NCI-H187 treated with DMSO at 0.1 percent for 48 hours (cell line): Measurements from ENCODE around the gene SDK1.
"Not testable (repeated sequence)": the region's sequence is repeated elsewhere in the genome, so short reads cannot be mapped to it uniquely, and the experiment has no call there.

ENCODE experiments used
- DNase-seq: peaks from one replicate; lab custom pipeline; 2025; lab: John Stamatoyannopoulos, UW

The SDK1 gene

DNA sequence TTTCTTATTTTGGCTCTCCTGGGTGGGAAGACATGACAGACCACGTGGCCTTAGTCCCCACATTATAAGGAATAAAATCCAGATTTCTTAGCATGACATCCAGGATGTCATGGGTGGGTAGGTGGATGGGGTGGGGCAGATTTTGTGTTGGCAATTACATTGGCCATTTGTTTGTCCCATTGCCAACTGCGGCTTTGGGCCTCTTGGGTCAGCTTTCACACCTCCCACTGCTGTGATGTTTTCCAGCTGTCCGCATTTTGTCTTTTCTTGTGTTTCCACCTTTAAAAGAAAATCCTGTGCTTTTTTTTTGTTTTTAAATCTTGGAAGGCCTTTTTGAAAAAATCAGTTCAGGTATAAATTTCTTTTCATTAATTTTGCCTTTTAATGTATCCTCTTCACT, 237.0 kb downstream of the SDK1 start:
- DNase-seq = no peak

DNA sequence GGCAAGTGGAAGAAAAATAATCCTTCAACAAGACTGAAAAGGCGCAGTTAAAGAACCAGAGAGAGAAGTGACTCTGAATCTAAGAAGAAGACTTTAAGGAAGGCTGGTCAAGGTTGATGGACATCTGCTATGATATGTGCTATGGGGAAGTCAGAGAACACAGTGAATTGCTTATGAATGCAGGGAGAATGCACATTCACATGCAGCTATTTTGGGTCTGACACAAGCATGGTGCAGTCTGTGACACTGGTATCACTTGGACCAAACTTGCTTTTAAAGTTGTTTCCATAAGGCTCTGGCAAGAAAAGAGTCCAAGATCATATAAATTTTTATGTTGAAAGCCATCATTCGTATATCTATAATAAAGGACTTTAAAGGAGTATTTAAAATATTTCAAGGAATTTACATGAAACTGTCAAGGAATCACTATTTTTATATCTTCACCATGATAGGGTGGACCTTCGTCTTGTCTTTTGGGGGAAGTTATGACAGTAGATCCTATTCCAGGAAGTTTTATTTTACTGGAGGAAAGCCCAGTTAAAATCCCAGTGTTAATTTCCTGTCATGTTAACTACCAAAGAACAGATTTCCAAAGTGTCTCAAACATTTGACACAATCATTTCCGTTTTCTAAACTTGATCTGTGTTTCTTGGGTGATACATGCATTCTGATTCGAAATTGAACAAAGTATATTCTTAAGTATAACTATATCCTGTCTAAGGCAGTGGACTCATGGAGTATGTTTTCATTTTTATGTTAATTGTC, 239.6 kb downstream of the SDK1 start:
- no peak for DNase-seq

GRCh38 chr7:3544202-3544601, 243.2 kb downstream of the SDK1 start:
- DNase-seq = no peak

DNA sequence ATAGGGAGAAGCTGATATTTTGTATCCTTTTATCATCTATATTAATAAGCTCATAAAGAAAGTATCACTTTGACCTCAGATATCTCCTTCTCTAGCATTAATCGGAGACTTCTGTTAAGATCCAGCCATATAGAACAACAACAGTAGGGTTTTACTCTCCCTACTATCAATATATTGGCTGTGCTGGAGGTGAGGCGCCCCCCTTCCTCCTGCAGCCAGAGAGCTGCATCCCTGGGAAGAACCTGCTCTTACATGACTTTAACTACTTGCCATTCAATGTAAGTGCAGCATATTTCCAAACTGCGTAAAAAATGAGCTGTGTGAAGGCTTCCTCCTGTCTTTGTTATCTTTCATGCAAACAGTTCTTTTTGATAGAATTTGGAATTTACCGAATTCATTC, 247.8 kb downstream of the SDK1 start:
- DNase-seq = no peak

DNA sequence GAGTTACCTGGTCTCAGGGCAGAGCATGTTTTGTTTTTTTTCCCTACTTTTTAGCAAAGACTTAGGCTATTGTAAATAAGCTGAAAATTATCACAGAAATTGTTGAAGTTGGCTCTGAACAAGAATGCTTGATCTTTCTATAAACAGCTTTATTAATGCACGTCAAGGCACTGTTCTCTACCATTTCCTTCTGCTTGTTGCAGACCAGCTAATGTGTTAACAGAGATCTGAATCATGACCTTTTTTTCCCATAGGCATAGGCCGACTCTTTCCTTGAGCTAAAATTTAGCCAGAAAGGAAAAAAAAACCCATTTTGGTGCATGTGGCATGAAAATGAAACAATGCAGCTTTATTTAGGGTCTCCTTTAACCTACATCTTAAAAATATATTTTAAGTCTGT, 248.5 kb downstream of the SDK1 start:
- DNase-seq = no peak

- DNase-seq = no peak
Observed at GRCh38 chr7:3551536-3551935, 250.5 kb downstream of the SDK1 start.

DNA sequence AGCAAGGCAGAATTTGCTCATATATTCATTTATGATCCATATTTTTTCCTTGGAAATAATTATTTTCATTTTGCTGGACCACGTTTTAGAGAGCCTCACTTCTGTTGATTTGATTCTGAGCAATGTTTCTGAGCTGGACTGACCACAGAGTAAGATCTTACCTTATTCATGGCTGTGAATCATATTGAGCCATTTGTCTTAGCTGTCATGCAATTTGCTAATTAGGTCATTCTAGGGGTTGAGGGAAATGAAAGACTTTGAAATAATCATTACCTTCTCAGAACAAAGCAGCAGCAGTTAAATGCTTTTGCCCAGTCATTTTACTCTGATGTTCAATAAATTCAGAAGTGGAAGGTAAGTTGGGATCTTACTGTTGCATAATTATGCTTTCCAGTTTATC, 251.4 kb downstream of the SDK1 start:
- no peak for DNase-seq

GRCh38 chr7:3558400-3558799, 257.3 kb downstream of the SDK1 start:
- DNase-seq = no peak

DNA sequence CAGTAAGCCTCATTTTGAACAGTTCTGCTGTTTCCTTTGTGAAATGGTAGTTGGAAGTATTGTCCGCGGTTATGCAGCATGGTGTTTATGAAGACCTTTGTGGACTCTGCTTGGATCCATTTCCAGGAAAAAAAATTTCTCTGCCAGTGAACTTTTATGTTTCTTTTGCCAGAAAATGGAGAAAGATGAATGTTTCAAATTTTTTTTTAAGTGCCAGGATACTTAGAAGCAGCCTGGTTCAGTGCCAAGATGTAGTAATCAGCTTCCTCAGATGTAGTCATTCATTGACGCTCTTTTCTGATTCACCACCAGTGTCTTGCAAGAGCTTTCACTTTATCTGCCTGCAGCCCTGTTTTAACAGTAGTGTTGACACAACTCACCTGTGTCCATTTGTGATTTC, 258.2 kb downstream of the SDK1 start:
- DNase-seq = no peak

GRCh38 chr7:3560495-3560894, 259.4 kb downstream of the SDK1 start:
- DNase-seq = no peak

DNA sequence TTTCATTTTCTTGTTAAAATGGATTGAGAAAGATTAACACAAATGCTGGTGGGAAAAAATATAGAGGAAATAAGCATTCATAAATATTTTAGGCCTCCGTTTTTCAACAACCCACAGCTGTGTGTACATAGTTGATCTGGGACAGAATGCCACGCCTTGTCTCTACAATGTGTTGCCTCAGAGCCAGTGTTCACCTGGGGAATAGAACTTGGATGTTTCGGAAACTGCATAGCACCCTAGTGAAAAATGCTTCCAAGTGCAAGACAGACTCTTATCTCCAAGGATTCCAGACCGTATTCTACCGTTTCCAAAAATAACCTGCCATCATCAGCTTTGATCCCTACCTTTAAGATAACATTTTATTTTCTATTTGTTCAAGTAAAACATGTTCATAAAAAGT, 260.9 kb downstream of the SDK1 start:
- DNase-seq = no peak

DNA sequence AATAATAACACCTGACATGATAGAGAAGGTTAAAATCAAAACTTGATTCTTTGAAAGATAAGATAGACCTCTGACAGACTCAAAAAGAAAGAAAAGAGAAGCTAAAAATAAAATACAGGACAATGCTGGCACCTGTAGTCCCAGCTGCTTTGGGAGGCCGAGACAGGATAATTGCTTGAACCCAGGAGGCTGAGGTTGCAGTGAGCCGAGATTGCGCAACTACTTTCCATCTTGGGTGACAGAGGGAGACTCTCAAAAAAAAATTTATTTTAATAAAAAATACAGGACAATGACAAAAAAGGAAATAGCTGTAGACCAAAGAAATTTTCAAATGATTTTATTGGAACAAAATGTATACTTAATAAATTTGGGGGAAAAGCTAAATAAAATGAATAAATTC, 263.2 kb downstream of the SDK1 start:
- no peak for DNase-seq

GRCh38 chr7:3568516-3568915, 267.5 kb downstream of the SDK1 start:
- DNase-seq = no peak

DNA sequence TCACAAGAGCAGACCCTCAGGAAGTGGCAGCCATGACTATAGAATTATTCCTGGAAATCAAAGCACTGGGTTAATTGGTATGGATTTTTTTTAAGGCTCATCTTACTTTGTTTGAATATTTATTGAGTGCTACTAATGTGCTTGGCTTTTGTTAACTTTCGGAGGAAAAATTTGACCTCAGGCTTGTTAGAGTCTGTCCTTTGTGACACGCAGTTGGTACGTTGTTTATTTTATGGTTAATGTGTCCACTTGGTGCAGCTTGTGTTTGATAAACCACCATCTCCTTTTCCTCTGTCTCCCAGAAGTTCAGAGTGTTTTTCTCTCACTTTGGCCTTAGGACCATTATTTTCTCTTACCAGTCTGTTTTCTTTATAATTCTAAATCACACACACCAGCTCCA, 268.6 kb downstream of the SDK1 start:
- DNase-seq = no peak

DNA sequence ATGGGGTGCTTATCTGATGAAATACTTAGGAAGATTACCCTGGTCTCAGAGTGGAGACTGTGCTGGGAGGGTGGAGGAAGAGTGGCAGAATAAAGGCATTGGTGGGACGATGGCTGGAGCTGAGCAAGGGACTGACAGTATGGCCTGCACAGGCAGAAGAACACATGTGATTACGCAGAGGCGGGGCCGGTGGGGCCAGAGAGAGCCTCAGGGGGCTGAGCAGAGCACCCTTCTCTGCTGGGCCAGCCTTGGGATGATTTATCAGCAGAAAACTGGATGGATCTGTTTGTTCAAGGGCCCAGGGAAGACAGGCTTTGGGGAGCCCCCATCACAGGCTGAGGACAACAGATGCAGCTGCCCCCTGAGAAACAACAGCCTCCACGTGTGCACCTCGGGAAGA, 272.1 kb downstream of the SDK1 start:
- DNase-seq = no peak

DNA sequence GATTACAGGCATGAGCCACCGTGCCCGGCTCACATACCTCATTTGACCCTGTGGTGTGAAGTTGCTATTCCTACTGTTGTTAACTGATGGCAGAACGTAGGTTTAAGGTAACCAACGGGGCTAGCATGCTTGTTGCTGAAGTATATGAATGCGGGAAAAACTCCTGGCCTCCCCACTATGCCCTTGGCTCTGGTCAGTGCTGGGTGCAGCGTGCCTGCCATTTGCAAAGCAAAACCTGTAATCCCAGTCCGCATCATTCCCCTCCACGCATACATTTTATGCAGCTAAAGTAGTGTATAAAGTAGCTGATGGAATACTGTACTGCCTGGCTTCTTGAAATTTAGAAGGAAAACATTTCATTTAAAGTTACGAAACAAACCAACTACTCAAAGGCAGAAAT, 273.3 kb downstream of the SDK1 start:
- no peak for DNase-seq

GRCh38 chr7:3575753-3576531, 274.9 kb downstream of the SDK1 start:
- no peak for DNase-seq

DNA sequence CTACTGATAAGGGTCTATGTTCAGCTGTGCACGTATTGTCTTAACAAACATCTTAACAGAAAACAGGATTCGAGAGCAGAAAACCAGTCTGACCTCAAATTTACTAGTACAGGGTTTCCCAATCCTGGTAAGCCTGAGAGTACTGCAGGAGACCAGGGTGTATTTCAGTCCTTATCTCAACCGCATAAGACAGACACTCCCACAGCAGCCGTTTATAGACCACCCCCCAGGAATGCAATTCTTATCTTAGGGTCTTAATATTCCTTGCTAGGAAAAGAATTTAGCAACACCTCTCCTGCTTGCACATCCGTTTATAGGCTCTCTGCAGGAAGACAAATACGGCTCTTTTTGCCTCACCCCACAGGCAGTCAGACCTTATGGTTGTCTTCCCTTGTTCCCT, 277.3 kb downstream of the SDK1 start:
- DNase-seq = no peak

- DNase-seq = no peak
Observed at GRCh38 chr7:3579638-3580219, 278.7 kb downstream of the SDK1 start.

DNA sequence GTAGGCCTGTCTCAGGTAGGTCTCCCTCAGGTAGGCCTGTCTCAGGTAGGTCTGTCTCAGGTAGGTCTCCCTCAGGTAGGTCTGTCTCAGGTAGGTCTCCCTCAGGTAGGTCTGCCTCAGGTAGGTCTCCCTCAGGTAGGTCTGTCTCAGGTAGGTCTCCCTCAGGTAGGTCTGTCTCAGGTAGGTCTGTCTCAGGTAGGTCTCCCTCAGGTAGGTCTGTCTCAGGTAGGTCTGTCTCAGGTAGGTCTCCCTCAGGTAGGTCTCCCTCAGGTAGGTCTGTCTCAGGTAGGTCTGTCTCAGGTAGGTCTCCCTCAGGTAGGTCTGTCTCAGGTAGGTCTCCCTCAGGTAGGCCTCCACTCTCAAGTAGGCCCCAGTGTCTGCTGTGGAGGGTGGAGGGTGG, 281.1 kb downstream of the SDK1 start:
- not testable (repeated sequence) for DNase-seq

GRCh38 chr7:3585826-3586225, 284.8 kb downstream of the SDK1 start:
- no peak for DNase-seq

DNA sequence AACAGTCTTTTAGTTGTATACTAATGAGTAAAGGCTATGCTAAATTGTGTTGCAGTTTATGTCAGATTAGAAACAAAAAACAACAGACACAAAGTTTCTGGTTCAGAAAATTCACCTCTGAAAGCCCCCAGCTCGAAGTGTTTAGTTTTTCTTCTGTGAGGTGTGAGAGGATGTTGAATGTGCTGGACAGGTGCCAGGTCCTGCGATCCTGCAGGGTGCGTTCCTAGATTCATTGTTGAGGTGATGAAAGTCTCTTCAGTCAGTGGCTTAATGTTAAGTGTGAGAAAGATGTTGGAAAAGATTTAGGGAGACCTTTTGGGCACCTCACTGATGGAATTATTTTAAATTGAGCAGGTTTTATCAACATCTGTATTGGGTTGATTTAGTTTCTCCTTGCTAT, 287.3 kb downstream of the SDK1 start:
- no peak for DNase-seq

- no peak for DNase-seq
Observed at GRCh38 chr7:3589752-3590151, 288.7 kb downstream of the SDK1 start.
